Bone marrow (tissue), 2 donors: Measurements from ENCODE around the gene COL9A2.
"Not testable (repeated sequence)": the region's sequence is repeated elsewhere in the genome, so short reads cannot be mapped to it uniquely, and the experiment has no call there.

ENCODE experiments used
- DNase-seq, 2 donors: peaks; one replicate each; lab custom pipeline; 2025; lab: John Stamatoyannopoulos, UW

Gene COL9A2

GRCh38 chr1:40316595-40317393 lies at the start of gene COL9A2:
COL9A2 (minus strand) TSS chr1:40317286; CDS start chr1:40317197, 89 bp downstream.
- DNase-seq = no peak

DNA sequence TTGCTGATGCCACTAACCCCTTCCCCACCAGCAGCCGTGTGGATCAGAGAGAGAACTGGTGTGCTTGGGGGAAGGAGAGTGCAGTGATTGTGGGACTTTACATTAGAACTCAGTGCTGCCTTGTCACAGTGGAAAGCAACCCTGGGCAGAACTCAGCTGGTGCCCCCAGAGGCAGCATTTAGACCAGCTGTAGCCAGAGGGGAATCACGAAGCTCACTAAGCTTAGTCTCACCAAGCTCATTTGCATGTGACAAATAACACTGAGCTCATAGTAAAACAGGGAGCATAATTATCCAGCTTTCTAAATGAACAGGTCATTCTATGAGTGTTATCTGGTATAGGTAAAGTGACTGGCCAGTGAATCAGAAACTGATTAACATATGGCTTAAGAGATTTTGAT lies 46.6 kb upstream of the COL9A2 start:
- DNase-seq = no peak

GRCh38 chr1:40362699-40363098 lies 45.6 kb upstream of the COL9A2 start:
- DNase-seq = no peak

GRCh38 chr1:40362199-40362598 lies 45.1 kb upstream of the COL9A2 start:
- no peak for DNase-seq

GRCh38 chr1:40361637-40362036 lies 44.6 kb upstream of the COL9A2 start:
- DNase-seq = no peak

GRCh38 chr1:40361201-40361600 lies 44.1 kb upstream of the COL9A2 start:
- DNase-seq = no peak

DNA sequence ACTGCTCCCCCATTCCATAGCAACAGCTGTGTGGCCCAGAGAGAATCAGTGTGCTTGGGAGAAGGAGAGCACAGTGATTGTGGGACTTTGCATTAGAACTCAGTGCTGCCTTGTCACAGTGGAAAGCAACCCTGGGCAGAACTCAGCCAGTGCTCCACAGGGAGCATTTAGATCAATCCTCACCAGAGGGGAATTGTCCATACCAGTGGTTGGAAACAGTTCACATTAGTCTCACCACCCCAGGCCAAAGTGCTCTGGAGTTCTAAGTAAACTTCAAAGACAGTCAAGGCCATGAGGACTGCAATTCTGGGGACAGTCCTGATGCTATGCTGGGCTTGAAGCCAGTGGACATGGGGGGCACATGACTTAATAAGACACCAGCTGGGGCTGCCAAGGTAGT lies 43.5 kb upstream of the COL9A2 start:
- DNase-seq = no peak

- no peak for DNase-seq
Measured at GRCh38 chr1:40357625-40358024, 40.5 kb upstream of the COL9A2 start.

GRCh38 chr1:40353082-40353481 lies 36.0 kb upstream of the COL9A2 start:
- DNase-seq = no peak

DNA sequence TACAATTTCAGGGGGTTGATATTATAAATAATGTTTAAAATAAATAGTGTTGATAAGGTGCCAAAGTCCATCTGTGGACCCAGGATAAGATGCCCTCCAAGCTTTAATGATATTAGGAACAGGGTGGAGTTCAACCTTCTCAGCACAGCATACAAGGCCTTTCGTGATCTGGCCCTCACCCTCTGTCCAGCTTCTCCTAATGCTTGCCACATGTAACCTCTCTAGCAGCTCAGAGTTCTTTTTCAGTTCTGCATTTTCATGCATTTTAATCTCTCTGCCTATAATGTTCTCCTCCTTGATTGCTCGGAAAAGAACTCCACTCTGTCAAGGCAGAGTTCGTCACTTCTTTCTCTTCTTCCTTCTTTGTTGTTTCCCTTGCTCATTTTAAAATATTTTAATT lies 35.0 kb upstream of the COL9A2 start:
- DNase-seq = no peak

DNA sequence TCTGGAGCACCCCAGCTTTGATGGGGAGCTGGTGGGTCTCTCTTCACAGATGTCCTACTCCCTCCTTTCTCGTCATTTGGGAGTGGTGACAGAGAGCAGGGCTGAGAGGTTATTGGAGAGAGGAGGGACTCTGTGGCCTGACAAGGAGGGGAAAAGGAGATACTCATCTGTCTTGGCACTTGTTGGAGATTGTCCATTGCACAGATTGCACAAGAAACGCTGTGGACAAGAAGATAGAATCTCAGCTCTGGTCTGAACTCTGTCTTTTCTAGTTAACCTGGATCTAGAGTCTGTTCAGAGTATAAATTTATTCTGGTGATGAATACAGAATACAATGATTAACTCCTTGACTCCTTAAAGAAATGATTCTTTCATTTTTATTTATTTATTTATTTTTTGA lies 34.0 kb upstream of the COL9A2 start:
- DNase-seq = no peak

- DNase-seq = no peak
Measured at GRCh38 chr1:40350391-40350790, 33.3 kb upstream of the COL9A2 start.

- peak in 1 of 2 donors; percentile 7 for DNase-seq
Measured at GRCh38 chr1:40344597-40344996, 27.5 kb upstream of the COL9A2 start.

DNA sequence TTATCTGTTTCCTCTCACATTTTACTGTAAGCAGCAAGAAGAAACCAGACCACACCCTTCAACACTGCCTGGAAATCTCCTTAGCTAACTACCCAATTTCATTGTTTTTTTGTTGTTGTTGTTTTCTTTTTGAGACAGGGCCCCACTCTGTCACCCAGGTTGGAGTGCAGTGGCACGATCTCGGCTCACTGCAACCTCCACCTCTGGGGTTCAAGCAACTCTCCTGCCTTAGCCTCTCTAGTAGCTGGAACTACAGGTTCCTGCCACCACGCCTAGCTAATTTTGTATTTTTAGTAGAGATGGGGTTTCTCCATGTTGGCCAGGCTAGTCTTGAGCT lies 25.3 kb upstream of the COL9A2 start:
- not testable (repeated sequence) for DNase-seq

DNA sequence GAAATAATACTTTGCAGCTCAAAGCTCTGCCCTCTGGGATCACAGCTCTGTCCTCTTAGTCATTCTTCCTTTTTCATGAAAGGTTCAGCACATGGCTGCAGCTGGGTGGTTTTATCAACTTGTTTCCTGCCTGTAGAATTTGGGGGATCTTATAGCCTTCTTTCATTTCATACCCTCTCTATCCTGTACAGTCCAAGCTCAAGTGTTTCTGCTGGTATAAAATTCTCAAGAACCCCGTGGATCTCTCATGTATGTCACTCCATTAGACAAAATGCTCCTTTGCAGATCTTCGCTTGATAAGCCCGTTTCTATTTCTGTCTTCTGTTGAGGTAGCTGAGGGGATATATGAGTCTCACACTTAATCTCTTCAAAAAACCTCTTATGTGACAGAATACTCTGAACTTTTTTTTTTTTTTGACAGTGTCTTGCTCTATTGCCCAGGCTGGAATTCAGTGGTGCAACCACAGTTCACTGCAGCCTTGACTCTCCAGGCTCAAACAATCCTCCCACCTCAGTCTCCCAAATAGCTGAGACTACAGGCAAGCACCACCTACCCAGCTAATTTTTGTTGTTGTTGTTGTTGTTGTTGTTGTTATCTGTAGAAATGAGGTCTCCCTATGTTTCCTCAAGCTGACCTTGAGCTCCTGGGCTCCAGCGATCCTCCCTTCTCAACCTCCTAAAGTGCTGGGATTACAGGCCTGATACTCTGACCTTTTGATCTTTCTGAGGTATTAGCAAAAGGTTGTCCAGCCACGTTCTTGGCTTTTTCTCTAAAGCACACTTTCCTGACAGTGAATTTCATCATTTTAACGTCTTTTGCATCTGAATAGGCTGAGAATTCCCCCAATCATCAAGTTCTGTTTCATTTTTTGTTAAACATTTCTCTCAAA lies 24.6 kb upstream of the COL9A2 start:
- DNase-seq = peak in 1 of 2 donors; percentile 62

DNA sequence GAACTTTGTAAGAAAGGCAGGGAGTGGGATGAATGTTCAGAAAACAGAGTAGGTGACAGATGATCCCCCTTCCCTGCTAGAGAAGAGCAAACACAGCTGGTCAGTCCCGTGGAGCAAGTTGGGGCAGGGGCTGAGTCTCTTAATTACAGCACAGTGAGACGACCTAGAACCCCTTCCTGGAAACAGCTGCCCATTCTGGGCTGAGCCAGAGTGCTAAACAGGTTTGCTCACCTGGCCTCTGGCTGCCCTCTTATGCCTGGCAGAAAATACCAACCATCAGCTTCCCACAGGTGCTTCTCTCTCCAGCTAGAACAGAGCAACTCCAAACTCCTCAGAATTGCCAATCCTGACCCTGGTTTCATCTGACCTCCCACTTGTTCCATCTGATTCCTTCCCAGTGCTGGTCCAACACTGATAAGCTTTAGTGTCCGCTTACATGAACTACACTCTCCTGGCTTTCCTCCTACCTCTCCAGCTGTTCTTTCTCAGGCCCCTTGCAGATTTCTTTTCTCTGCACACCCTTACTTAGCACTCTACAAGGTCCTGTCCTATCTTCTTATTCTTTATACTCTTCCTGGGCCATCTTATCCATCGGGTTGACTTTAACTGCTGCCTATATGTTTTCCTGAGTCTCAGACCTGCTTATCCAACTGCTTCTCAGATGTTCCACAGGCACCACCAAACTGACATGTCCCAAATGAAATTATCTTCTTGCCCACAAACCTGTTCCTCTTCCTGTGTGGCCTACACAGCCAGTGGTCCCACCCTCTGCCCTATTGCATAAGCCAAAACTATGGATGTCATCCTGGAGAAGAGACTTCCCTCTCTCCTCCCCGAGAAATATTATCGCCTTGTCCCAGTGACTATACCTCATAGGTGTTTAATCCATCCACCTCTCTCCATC lies 22.6 kb upstream of the COL9A2 start:
- no peak for DNase-seq

- peak; percentile 55 to 66 for DNase-seq
Measured at GRCh38 chr1:40338745-40339419, 21.8 kb upstream of the COL9A2 start.

- no peak for DNase-seq
Measured at GRCh38 chr1:40337443-40337842, 20.4 kb upstream of the COL9A2 start.

DNA sequence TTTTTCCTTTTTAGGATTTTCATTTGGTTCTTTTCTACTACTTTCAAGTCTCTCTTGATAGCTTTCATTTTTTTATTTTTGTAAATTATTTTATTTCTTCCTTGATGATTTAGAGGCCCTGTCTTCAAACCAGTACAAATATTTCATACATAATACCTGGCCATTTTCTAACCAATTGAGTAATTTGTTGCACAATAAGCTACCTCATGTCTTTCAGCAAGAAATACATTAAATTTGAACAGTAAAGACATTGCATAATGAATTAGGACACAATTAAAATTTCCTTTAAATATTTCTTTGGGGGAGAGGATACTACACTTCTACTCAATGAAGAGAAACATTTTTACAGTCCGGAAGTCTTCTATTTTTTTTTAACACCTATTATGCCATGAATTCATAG lies 15.6 kb upstream of the COL9A2 start:
- no peak for DNase-seq

DNA sequence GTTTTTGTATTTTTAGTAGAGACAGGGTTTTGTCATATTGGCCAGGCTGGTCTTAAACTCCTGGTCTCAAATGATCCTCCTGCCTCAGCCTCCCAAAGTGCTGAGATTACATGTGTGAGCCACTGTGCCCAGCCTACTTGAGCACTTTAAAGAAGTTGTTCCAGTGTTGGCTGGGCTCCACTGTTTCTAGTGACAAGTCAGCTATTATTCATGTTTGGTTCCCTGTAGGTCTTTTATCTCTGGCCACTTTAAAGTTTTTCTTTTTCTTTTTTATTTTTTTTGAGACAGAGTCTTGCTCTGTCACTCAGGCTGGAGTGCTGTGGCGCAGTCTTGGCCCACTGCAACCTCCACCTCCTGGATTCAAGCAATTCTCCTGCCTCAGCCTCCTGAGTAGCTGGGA lies 14.3 kb upstream of the COL9A2 start:
- not testable (repeated sequence) for DNase-seq

- DNase-seq = no peak
Measured at GRCh38 chr1:40318970-40319621, 2.0 kb upstream of the COL9A2 start.
